ENCODE data around the gene EIF4G3. TPM values are rescaled to one million over a fixed set of nuclear protein-coding genes. Genes with fewer than 3 reads are reported as not detected.
"Not testable (repeated sequence)": the region's sequence is repeated elsewhere in the genome, so short reads cannot be mapped to it uniquely, and the experiment has no call there.

The EIF4G3 gene
- total and polyA plus RNA-seq, 2 donors = 25.6 to 65.7 TPM

DNA sequence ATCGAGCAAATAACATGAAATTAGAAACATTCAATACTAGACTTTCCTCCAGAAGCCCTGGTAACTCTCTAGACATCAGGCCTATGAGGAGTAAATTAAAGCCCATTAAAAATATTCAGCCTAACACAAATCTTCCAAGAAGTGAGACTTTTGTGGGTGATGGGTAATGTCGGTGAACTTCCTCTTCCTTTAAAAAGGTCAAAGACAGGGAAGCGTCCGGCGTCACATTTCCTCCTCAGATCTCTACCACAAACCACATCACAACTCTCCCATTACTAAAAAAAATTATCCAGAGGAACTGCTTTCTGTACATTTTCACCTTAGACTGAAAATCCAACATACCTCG, 1.4 kb downstream of the EIF4G3 start:
- H3K36me3 ChIP-seq (ENCODE audit: insufficient read depth) = no peaks in the 10 kb centered on the region
- no peaks in the 10 kb centered on the region for H3K4me1 ChIP-seq (ENCODE audit: insufficient read depth)
- DNase-seq (ENCODE audit: extremely low spot score) = no peak
- H3K27ac ChIP-seq (ENCODE audit: low read depth) = peak overlapping the region; percentile 70
- H3K4me3 ChIP-seq (ENCODE audit: low read depth, low read length) = peak overlapping the region; percentile 92
- WGBS = 1% methylated on average over 6 of the region's 6 CpGs

- Histone ChIP-seq H3K4me1 (ENCODE audit: insufficient read depth) (no peaks in the 10 kb centered on the region), H3K36me3 (ENCODE audit: insufficient read depth) (no peaks in the 10 kb centered on the region), H3K4me3 (ENCODE audit: low read depth, low read length) (peak overlapping the region; percentile 92), H3K27ac (ENCODE audit: low read depth) (peak overlapping the region; percentile 70)
- 13% methylated on average over 12 of the region's 12 CpGs for WGBS
- no peak for DNase-seq (ENCODE audit: extremely low spot score)
Observed at GRCh38 chr1:21174654-21175323, 1.9 kb downstream of the EIF4G3 start.

GRCh38 chr1:21174230-21174629, 2.5 kb downstream of the EIF4G3 start:
- WGBS = 56% methylated on average over 2 of the region's 2 CpGs
- Histone ChIP-seq H3K36me3 (ENCODE audit: insufficient read depth) (no peaks in the 10 kb centered on the region), H3K27ac (ENCODE audit: low read depth) (no peak overlapping the region), H3K4me1 (ENCODE audit: insufficient read depth) (no peaks in the 10 kb centered on the region), H3K4me3 (ENCODE audit: low read depth, low read length) (no peak overlapping the region)
- DNase-seq (ENCODE audit: extremely low spot score) = no peak

DNA sequence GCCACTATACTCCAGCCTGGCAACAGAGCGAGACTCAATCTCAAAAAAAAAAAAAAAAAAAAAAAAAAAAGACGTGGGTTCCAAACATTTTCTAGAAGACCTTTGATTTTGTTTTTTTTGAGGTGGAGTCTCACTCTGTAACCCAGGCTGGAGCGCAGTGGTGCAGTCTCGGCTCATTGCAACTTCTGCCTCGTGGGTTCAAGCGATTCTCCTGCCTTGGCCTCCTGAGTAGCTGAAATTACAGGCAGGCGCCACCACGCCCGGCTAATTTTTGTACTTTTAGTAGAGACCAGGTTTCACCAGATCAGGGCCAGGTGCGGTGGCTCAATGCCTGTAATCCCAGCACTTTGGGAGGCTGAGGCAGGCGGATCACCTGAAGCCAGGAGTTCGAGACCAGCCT, 3.6 kb downstream of the EIF4G3 start:
- not testable (repeated sequence) for H3K27ac ChIP-seq (ENCODE audit: low read depth); DNase-seq (ENCODE audit: extremely low spot score); H3K4me3 ChIP-seq (ENCODE audit: low read depth, low read length); H3K36me3 ChIP-seq (ENCODE audit: insufficient read depth); H3K4me1 ChIP-seq (ENCODE audit: insufficient read depth)
- WGBS = 95% methylated on average over 12 of the region's 12 CpGs

DNA sequence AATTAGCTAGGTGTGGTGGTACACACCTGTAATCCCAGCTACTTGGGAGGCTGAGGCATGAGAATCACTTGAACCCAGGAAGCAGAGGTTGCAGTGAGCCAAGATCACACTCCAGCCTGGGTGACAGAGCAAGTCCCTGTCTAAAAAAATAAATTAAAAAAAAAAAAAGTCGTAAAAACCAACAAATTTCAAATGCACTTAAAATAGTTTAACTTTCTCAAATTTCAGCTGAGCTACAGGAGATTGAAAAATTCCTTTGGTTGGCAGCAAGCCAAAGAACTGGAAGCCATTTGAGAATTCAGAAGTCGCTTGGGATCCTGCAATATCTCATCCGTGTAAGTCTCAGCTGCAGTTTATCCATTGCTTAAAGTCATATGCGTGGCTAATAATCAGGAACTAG, 5.9 kb downstream of the EIF4G3 start:
- DNase-seq (ENCODE audit: extremely low spot score); H3K27ac ChIP-seq (ENCODE audit: low read depth); H3K4me3 ChIP-seq (ENCODE audit: low read depth, low read length); H3K4me1 ChIP-seq (ENCODE audit: insufficient read depth); H3K36me3 ChIP-seq (ENCODE audit: insufficient read depth): not testable (repeated sequence)
- WGBS = 20% methylated on average over 4 of the region's 4 CpGs

GRCh38 chr1:21168444-21168843, 8.3 kb downstream of the EIF4G3 start:
- WGBS = 98% methylated on average over 2 of the region's 2 CpGs
- H3K4me3 ChIP-seq (ENCODE audit: low read depth, low read length) = no peak overlapping the region
- DNase-seq (ENCODE audit: extremely low spot score) = no peak
- H3K27ac ChIP-seq (ENCODE audit: low read depth) = no peak overlapping the region
- H3K36me3 ChIP-seq (ENCODE audit: insufficient read depth) = no peaks in the 10 kb centered on the region
- H3K4me1 ChIP-seq (ENCODE audit: insufficient read depth) = no peaks in the 10 kb centered on the region

DNA sequence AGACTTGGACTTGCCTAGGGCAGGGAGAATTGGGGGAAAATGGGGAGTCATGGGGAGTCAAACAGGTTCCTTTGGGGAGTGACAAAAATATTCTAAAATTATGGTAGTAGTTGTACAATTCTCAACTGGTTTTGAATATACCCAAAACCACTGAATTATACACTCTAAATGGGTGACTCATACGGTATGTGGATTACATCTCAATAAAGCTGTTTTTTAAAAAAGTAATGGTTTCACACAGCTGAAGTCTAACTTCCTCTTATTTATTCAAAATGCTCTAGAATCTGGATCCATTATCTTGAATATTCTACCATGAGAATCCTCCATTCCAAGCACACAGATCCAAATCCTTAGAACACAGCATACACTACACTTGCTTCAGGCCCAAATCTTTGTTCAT, 11.1 kb downstream of the EIF4G3 start:
- H3K4me3 ChIP-seq (ENCODE audit: low read depth, low read length) = no peak overlapping the region
- no peaks in the 10 kb centered on the region for H3K4me1 ChIP-seq (ENCODE audit: insufficient read depth)
- H3K27ac ChIP-seq (ENCODE audit: low read depth) = no peak overlapping the region
- H3K36me3 ChIP-seq (ENCODE audit: insufficient read depth) = no peaks in the 10 kb centered on the region
- DNase-seq (ENCODE audit: extremely low spot score) = no peak
- 88% methylated on average over 1 of the region's 1 CpG for WGBS

DNA sequence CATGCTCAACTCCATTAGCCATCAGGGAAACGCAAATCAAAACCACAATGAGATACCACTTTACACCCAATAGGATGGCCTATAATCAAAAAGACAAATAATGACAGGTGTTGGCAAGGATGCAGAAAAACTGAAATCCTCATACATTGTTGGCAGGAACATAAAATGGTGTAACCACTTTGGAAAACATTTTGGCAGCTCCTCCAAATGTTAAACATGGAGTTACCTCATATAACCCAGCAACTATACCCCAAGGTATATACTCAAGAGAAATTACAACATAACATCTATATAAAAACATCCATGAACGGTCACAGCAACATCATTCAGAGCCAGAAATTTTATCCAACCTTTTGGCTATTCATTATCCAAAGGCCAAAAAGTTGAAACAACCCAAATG, 11.6 kb downstream of the EIF4G3 start:
- DNase-seq (ENCODE audit: extremely low spot score) = no peak
- Histone ChIP-seq H3K4me3 (ENCODE audit: low read depth, low read length) (no peak overlapping the region), H3K4me1 (ENCODE audit: insufficient read depth) (no peaks in the 10 kb centered on the region), H3K36me3 (ENCODE audit: insufficient read depth) (no peaks in the 10 kb centered on the region), H3K27ac (ENCODE audit: low read depth) (no peak overlapping the region)
- WGBS = 83% methylated on average over 2 of the region's 2 CpGs

DNA sequence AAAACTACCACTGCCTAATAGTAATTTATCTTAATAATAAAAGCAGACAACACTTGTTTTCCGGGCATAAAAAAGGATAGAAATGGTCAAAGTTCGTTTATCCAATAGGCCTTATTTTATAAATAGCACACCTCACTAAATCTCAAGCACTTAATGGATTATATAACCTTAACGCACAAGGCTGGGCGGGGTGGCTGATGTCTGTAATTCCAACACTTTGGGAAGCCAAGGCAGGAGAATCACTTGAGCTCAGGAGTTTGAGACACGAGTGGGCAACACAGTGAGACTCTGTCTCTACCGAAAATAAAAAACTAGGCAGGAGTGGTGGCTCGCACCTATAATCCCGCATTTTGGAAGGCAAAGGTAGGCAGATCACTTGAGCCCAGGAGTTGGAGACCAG, 12.4 kb downstream of the EIF4G3 start:
- no peak overlapping the region for H3K4me3 ChIP-seq (ENCODE audit: low read depth, low read length)
- H3K36me3 ChIP-seq (ENCODE audit: insufficient read depth) = no peaks in the 10 kb centered on the region
- H3K4me1 ChIP-seq (ENCODE audit: insufficient read depth) = no peaks in the 10 kb centered on the region
- DNase-seq (ENCODE audit: extremely low spot score) = no peak
- no peak overlapping the region for H3K27ac ChIP-seq (ENCODE audit: low read depth)
- 91% methylated on average over 8 of the region's 8 CpGs for WGBS

DNA sequence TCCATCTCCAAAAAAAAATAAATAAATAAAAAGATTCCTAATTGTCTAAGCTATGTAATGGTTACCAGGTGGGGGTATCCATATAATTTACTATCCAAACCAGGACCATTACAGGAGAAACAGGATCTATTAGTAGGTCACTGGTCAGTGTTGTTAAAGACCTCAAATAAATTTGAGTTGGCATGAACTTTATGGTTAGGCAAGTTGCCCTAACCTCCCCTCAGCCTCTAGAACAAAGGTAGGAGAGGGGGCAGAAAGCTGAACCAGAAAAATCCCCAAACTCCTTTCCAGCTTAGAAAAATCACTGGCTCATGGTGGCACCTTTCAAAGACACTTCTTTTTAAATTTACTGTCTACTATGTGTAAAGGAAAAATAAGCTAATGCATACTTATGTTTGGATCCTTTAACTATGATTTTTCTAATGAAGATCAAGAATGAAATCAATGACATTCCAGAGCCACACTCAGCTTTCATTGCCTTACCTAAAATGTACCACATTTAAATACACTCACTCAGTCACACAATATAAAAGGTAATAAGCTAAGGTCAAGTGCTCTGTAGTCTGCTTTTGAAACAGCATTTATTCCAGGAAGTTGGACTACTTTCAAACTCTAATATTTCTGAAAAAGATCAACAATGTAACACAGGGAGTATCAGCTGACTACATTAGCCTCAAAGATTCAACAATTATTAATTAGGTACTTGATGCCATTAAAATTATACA, 13.8 kb downstream of the EIF4G3 start:
- no peak overlapping the region for H3K27ac ChIP-seq (ENCODE audit: low read depth)
- no peak for DNase-seq (ENCODE audit: extremely low spot score)
- H3K4me3 ChIP-seq (ENCODE audit: low read depth, low read length) = no peak overlapping the region
- H3K4me1 ChIP-seq (ENCODE audit: insufficient read depth) = no peaks in the 10 kb centered on the region
- H3K36me3 ChIP-seq (ENCODE audit: insufficient read depth) = no peaks in the 10 kb centered on the region

- DNase-seq (ENCODE audit: extremely low spot score) = no peak
- no peaks in the 10 kb centered on the region for H3K4me1 ChIP-seq (ENCODE audit: insufficient read depth)
- WGBS = 77% methylated on average over 6 of the region's 6 CpGs
Observed at GRCh38 chr1:21161842-21162241, 14.9 kb downstream of the EIF4G3 start.

DNA sequence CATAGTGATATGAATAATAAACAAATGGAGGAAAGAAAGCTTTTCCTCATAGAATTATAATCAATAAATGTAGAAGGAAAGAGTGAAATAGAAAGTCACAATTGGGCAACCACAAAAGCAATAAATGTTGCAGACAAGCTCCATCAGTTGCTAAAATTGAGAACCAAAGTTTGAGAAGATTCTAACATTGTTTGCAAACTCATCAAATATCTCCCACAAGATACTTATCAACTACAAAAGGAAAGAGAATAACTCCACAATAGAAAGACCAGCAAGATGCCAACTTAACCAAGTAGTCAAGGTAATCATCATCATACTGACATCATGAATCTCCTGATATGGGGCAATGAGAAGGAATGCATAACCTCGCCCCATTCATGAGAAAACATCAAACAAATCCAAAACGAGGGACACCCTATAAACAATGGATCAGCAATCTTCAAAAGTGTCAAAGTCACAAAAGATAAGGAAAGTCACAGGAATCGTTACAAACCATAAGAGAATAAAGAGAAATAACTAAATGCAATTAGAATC, 16.4 kb downstream of the EIF4G3 start:
- Histone ChIP-seq H3K27ac (ENCODE audit: low read depth) (no peak overlapping the region), H3K36me3 (ENCODE audit: insufficient read depth) (no peaks in the 10 kb centered on the region), H3K4me3 (ENCODE audit: low read depth, low read length) (no peak overlapping the region), H3K4me1 (ENCODE audit: insufficient read depth) (no peaks in the 10 kb centered on the region)
- WGBS = 77% methylated on average over 3 of the region's 3 CpGs
- DNase-seq (ENCODE audit: extremely low spot score) = no peak

More at GRCh38 chr1:21161842-21162241, 14.9 kb downstream of the EIF4G3 start:
- Histone ChIP-seq H3K4me3 (ENCODE audit: low read depth, low read length) (no peak overlapping the region), H3K36me3 (ENCODE audit: insufficient read depth) (no peaks in the 10 kb centered on the region), H3K27ac (ENCODE audit: low read depth) (no peak overlapping the region)

DNA sequence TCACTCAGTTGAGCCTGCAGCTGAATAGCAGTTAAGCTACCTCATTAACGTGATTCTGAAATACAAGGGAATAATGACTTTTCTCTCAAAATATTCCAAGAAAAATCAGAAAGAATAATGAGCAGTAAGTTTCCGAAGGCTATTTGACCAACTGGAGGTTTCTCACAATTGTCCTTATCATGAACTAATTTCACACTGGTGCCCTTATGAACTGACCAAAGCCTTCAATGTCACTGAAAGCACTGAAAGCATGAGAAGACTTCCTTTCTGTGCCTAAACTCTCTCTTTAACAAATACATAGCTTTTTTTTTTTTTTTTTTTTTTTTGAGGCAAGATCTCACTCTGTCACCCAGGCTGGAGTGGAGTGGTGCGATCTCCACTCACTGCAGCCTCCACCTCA, 18.8 kb downstream of the EIF4G3 start:
- no peaks in the 10 kb centered on the region for H3K4me1 ChIP-seq (ENCODE audit: insufficient read depth)
- no peak overlapping the region for H3K27ac ChIP-seq (ENCODE audit: low read depth)
- no peak for DNase-seq (ENCODE audit: extremely low spot score)
- H3K4me3 ChIP-seq (ENCODE audit: low read depth, low read length) = no peak overlapping the region
- peaks cover 1% of the 10 kb centered on the region for H3K36me3 ChIP-seq (ENCODE audit: insufficient read depth)
- WGBS = 76% methylated on average over 3 of the region's 3 CpGs

- no peaks in the 10 kb centered on the region for H3K4me1 ChIP-seq (ENCODE audit: insufficient read depth)
- WGBS = 91% methylated on average over 3 of the region's 3 CpGs
- H3K36me3 ChIP-seq (ENCODE audit: insufficient read depth) = peaks cover 1% of the 10 kb centered on the region
- H3K4me3 ChIP-seq (ENCODE audit: low read depth, low read length) = no peak overlapping the region
- H3K27ac ChIP-seq (ENCODE audit: low read depth) = no peak overlapping the region
- no peak for DNase-seq (ENCODE audit: extremely low spot score)
Observed at GRCh38 chr1:21157054-21157453, 19.6 kb downstream of the EIF4G3 start.

Measured in urinary bladder (tissue), 4 donors.